CD4-positive, alpha-beta T cell (primary cell): ENCODE results near the gene RTP3. TPM values are rescaled to one million over a fixed set of nuclear protein-coding genes. Genes with fewer than 3 reads are reported as not detected.

Experiments used
- ATAC-seq: fragments of 200-7000 bp; cut with Tn5 transposase; one replicate; pipeline ENCODE4 v1.10.0; 2022; ENCODE audit warnings: mild to moderate bottlenecking; ENCODE audit not compliant: poor library complexity
- CTCF ChIA-PET: fragments of 350-600 bp; sonication (Branson Sonifier 250); formaldehyde crosslinking; loops from one replicate; lab custom pipeline; 2021; ENCODE audit warnings: antibody characterized with exemption, inconsistent platforms; lab: Charles Lee
- POLR2A ChIA-PET: fragments of 350-600 bp; sonication (Branson Sonifier 250); formaldehyde crosslinking; loops from one replicate; lab custom pipeline; 2021; ENCODE audit warnings: antibody characterized with exemption, inconsistent platforms; lab: Charles Lee
- DNase-seq, 14 experiments: peaks; one replicate each; pipeline ENCODE4 v3.0.0-alpha.2; 2013 to 2020; ENCODE audit warnings: mixed read lengths in 2 of 14
- H3K27ac ChIP-seq, 2 donors: one replicate each; pipeline versions ENCODE4 v1.5.1 to v1.7.0; 2013; ENCODE audit warnings: low read length in 2 of 2, low read depth in 1 of 2, mild to moderate bottlenecking in 1 of 2
- H3K27me3 ChIP-seq, 2 experiments: 1 replicate in 1 of 2; 2 replicates in 1 of 2; pipeline versions ENCODE4 v1.6.1 to v1.7.0; 2013; ENCODE audit warnings: low read length in 2 of 2, control low read depth in 1 of 2, mild to moderate bottlenecking in 1 of 2, moderate library complexity in 1 of 2; ENCODE audit not compliant: insufficient read depth in 2 of 2, control insufficient read depth in 1 of 2
- H3K36me3 ChIP-seq: one replicate; pipeline ENCODE4 v1.6.1; 2013; ENCODE audit warnings: low read length, control low read depth; ENCODE audit not compliant: insufficient read depth
- H3K4me1 ChIP-seq: one replicate; pipeline ENCODE4 v1.6.1; 2013; ENCODE audit warnings: low read length, control low read depth; ENCODE audit not compliant: insufficient read depth
- H3K4me3 ChIP-seq: one replicate; pipeline ENCODE4 v1.5.1; 2013; ENCODE audit warnings: mild to moderate bottlenecking, low read length, moderate library complexity
- H3K9me3 ChIP-seq, 2 experiments: 1 replicate in 1 of 2; 2 replicates in 1 of 2; pipeline versions ENCODE4 v1.6.1 to v1.7.0; 2013; ENCODE audit warnings: low read length in 2 of 2, mild to moderate bottlenecking in 2 of 2, control low read depth in 1 of 2, moderate library complexity in 1 of 2; ENCODE audit not compliant: control insufficient read depth in 1 of 2, insufficient read depth in 1 of 2
- H3K27ac Mint-ChIP-seq: one replicate; pipeline ENCODE4 v1.8.0; 2020; ENCODE audit warnings: mixed read lengths
- H3K27me3 Mint-ChIP-seq: one replicate; pipeline ENCODE4 v1.8.0; 2021; ENCODE audit warnings: mixed read lengths
- H3K36me3 Mint-ChIP-seq: one replicate; pipeline ENCODE4 v1.8.0; 2021; ENCODE audit warnings: low read depth, mixed read lengths
- H3K4me1 Mint-ChIP-seq: one replicate; pipeline ENCODE4 v1.8.0; 2021; ENCODE audit warnings: low read depth, mixed read lengths
- H3K4me3 Mint-ChIP-seq: one replicate; pipeline ENCODE4 v1.8.0; 2020; ENCODE audit warnings: mild to moderate bottlenecking, mixed read lengths
- H3K9me3 Mint-ChIP-seq: one replicate; pipeline ENCODE4 v1.8.0; 2020; ENCODE audit warnings: mixed read lengths
- intact Hi-C, 2 experiments: fragments of 100-400 bp; cut with DNase I in 1 of 2; cut with micrococcal nuclease in 1 of 2; formaldehyde crosslinking; loops; one replicate each; pipeline versions ENCODE4 v1.15.1 to v1.9.0; 2023 to 2025; cut with DNase I, micrococcal nuclease
- total RNA-seq, 174 experiments: library from RNA in 2 of 174; stranded (reverse) in 2 of 174; gene quantifications; one replicate each; pipeline ENCODE4 v1.2.3 and lab custom pipeline; 2021 to 2026
- TF ChIP-seq, protein P1 (sequence below): fragments of 200-600 bp; IDR thresholded peaks from one replicate; pipeline ENCODE4 v1.8.0; 2022; ENCODE audit warnings: antibody characterized with exemption, mild to moderate bottlenecking

Gene RTP3
- total RNA-seq, 2 experiments from 2014 or later: not detected

GRCh38 chr3:46471371-46471914 is 26.3 kb upstream of the RTP3 start:
- Mint-ChIP-seq H3K27me3 (peaks cover 30% of the 10 kb centered on the region), H3K9me3 (peaks cover 11% of the 10 kb centered on the region), H3K4me3 (no peak overlapping the region), H3K27ac (no peak overlapping the region), H3K4me1 (no peaks in the 10 kb centered on the region), H3K36me3 (no peaks in the 10 kb centered on the region)
- no peak for ATAC-seq
- Histone ChIP-seq H3K36me3 (no peaks in the 10 kb centered on the region), H3K4me3 (no peak overlapping the region), H3K27ac (no peak overlapping the region), H3K27me3 (peaks cover 0 to 6% of the 10 kb centered on the region in 2 experiments), H3K4me1 (no peaks in the 10 kb centered on the region), H3K9me3 (peaks cover 0 to 8% of the 10 kb centered on the region in 2 experiments)
- intact Hi-C loops: no loop called here
- no peak for DNase-seq
- ChIA-PET POLR2A (no interaction called here), CTCF (no interaction called here)
- TF ChIP-seq, protein P1, sequence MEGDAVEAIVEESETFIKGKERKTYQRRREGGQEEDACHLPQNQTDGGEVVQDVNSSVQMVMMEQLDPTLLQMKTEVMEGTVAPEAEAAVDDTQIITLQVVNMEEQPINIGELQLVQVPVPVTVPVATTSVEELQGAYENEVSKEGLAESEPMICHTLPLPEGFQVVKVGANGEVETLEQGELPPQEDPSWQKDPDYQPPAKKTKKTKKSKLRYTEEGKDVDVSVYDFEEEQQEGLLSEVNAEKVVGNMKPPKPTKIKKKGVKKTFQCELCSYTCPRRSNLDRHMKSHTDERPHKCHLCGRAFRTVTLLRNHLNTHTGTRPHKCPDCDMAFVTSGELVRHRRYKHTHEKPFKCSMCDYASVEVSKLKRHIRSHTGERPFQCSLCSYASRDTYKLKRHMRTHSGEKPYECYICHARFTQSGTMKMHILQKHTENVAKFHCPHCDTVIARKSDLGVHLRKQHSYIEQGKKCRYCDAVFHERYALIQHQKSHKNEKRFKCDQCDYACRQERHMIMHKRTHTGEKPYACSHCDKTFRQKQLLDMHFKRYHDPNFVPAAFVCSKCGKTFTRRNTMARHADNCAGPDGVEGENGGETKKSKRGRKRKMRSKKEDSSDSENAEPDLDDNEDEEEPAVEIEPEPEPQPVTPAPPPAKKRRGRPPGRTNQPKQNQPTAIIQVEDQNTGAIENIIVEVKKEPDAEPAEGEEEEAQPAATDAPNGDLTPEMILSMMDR: no peak

DNA sequence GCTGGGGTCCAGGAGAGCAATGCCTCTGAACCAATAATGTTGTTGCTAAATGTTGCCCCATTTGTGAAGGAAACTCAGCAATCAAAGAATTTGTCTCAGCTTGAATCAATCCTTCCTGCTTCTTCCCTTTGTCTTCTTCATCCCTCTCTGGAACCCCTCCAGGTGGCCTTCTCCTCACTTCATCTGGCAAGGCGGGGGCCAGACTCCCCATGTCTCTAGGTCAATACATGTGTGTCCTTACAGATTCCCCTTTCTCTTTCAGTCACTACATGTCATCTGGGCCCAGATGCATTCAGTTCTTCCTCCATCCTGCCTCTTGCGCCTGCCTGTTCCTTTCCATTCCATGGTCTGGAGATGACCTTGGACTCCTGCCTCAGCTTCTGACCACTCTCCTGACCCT is 25.0 kb upstream of the RTP3 start:
- DNase-seq (no peak), ATAC-seq (no peak)
- H3K4me3 ChIP-seq: no peak overlapping the region
- peaks cover 11% of the 10 kb centered on the region for H3K9me3 Mint-ChIP-seq
- peaks cover 0 to 6% of the 10 kb centered on the region in 2 experiments for H3K27me3 ChIP-seq
- H3K4me3 Mint-ChIP-seq: no peak overlapping the region
- H3K9me3 ChIP-seq: peaks cover 0 to 8% of the 10 kb centered on the region in 2 experiments
- H3K36me3 ChIP-seq: no peaks in the 10 kb centered on the region
- H3K27me3 Mint-ChIP-seq: peaks cover 30% of the 10 kb centered on the region
- H3K4me1 ChIP-seq: no peaks in the 10 kb centered on the region
- ChIA-PET POLR2A (no interaction called here), CTCF (no interaction called here)
- H3K27ac Mint-ChIP-seq: no peak overlapping the region
- H3K27ac ChIP-seq: no peak overlapping the region
- no peaks in the 10 kb centered on the region for H3K4me1 Mint-ChIP-seq
- TF ChIP-seq, protein P1: no peak
- intact Hi-C loops: no loop called here
- no peaks in the 10 kb centered on the region for H3K36me3 Mint-ChIP-seq

- Histone ChIP-seq H3K36me3 (no peaks in the 10 kb centered on the region), H3K9me3 (peaks cover 0 to 8% of the 10 kb centered on the region in 2 experiments), H3K4me1 (no peaks in the 10 kb centered on the region), H3K27ac (no peak overlapping the region), H3K27me3 (peaks cover 0 to 14% of the 10 kb centered on the region in 2 experiments), H3K4me3 (no peak overlapping the region)
- Mint-ChIP-seq H3K4me3 (no peak overlapping the region), H3K36me3 (no peaks in the 10 kb centered on the region), H3K27me3 (peaks cover 28% of the 10 kb centered on the region), H3K4me1 (no peaks in the 10 kb centered on the region), H3K9me3 (peaks cover 11% of the 10 kb centered on the region), H3K27ac (no peak overlapping the region)
- DNase-seq (no peak), ATAC-seq (no peak)
- ChIA-PET POLR2A (no interaction called here), CTCF (interaction anchor here (1.0 kb wide), 1 partner anchor 11 kb away, joined by 4 read pairs; no protein-coding TSS in a partner anchor)
- TF ChIP-seq, protein P1: no peak
- intact Hi-C loops: no loop called here
Observed at GRCh38 chr3:46477145-46477544, 20.6 kb upstream of the RTP3 start.
